HT-29 (cell line): ENCODE results near the gene NPPC. TPM values are rescaled to one million over a fixed set of nuclear protein-coding genes. Genes with fewer than 3 reads are reported as not detected.

Source experiments
- DNase-seq: peaks from one replicate; pipeline ENCODE4 v3.0.0-alpha.2; 2015; ENCODE audit warnings: low spot score
- total RNA-seq: library from RNA; depleted of rRNA; stranded (reverse); fragments of >200 nt; shearing (Covaris generic); gene quantifications from 2 replicates; pipeline ENCODE4 v1.2.3, GENCODE V29; 2014

Gene NPPC
- total RNA-seq, 1 experiment from 2014 or later = not detected

GRCh38 chr2:231935815-231936214 is 9.6 kb upstream of the NPPC start:
- DNase-seq = no peak

- no peak for DNase-seq
Measured at GRCh38 chr2:231935207-231935524, 9.0 kb upstream of the NPPC start.

GRCh38 chr2:231934441-231935206 is 8.4 kb upstream of the NPPC start:
- DNase-seq = no peak

- DNase-seq = no peak
Measured at GRCh38 chr2:231933916-231934401, 7.8 kb upstream of the NPPC start.

GRCh38 chr2:231932985-231933915 is 7.1 kb upstream of the NPPC start:
- DNase-seq = no peak

GRCh38 chr2:231932711-231932970 is 6.4 kb upstream of the NPPC start:
- DNase-seq = no peak

- no peak for DNase-seq
Measured at GRCh38 chr2:231931481-231931915, 5.3 kb upstream of the NPPC start.

- DNase-seq = no peak
Measured at GRCh38 chr2:231930593-231931281, 4.5 kb upstream of the NPPC start.

- DNase-seq = peak; percentile 24
Measured at GRCh38 chr2:231929961-231930592, 3.9 kb upstream of the NPPC start.

- DNase-seq = no peak
Measured at GRCh38 chr2:231928901-231929725, 2.9 kb upstream of the NPPC start.

- DNase-seq = no peak
Measured at GRCh38 chr2:231928481-231928880, 2.3 kb upstream of the NPPC start.

- DNase-seq = no peak
Measured at GRCh38 chr2:231927566-231927890, 1.3 kb upstream of the NPPC start.

- DNase-seq = no peak
Measured at GRCh38 chr2:231926761-231927565, 767 bp upstream of the NPPC start.

- peak; percentile 91 for DNase-seq
Measured at GRCh38 chr2:231925303-231926179, 655 bp downstream of the NPPC start.

- no peak for DNase-seq
Measured at GRCh38 chr2:231924889-231925275, 1.3 kb downstream of the NPPC start.

GRCh38 chr2:231923951-231924888 is 2.0 kb downstream of the NPPC start:
- no peak for DNase-seq

- no peak for DNase-seq
Measured at GRCh38 chr2:231923010-231923344, 3.2 kb downstream of the NPPC start.

- DNase-seq = no peak
Measured at GRCh38 chr2:231922311-231923009, 3.7 kb downstream of the NPPC start.
